Adrenal gland (tissue), 12 donors: ENCODE results near the gene RXFP4. TPM values are rescaled to one million over a fixed set of nuclear protein-coding genes. Genes with fewer than 3 reads are reported as not detected.

Source experiments
- DNase-seq, 7 donors: peaks; one replicate each; pipeline ENCODE4 v3.0.0-alpha.2; 2019 to 2020
- H3K27ac ChIP-seq, 5 donors: fragments of 200-600 bp; sonication (generic) in 4 of 5; 1 replicate in 3 of 5; 2 replicates in 2 of 5; pipeline versions ENCODE4 v1.5.1 to v1.8.0; 2016 to 2020; ENCODE audit warnings: mild to moderate bottlenecking in 1 of 5
- H3K27me3 ChIP-seq: fragments of 200-600 bp; 2 replicates; pipeline ENCODE4 v1.8.0; 2021
- H3K36me3 ChIP-seq, 2 donors: fragments of 200-600 bp; replicated peaks in 1 of 2; 1 replicate in 1 of 2; 2 replicates in 1 of 2; pipeline versions ENCODE4 v1.5.1 to v1.8.0; 2018 to 2022
- H3K4me1 ChIP-seq, 2 donors: fragments of 200-600 bp; replicated peaks in 1 of 2; 1 replicate in 1 of 2; 2 replicates in 1 of 2; pipeline versions ENCODE4 v1.5.1 to v1.8.0; 2018 to 2021
- H3K4me3 ChIP-seq, 4 donors: fragments of 200-600 bp; sonication (generic) in 3 of 4; one replicate each; pipeline ENCODE4 v1.5.1; 2016 to 2018
- H3K9me3 ChIP-seq, 3 donors: fragments of 200-600 bp; sonication (generic) in 1 of 3; replicated peaks in 1 of 3; 1 replicate in 2 of 3; 2 replicates in 1 of 3; pipeline versions ENCODE4 v1.5.1 to v1.8.0; 2016 to 2021
- POLR2A ChIP-seq, 2 donors: fragments of 450-650 bp; IDR thresholded peaks; one replicate each; pipeline ENCODE4 v1.6.1; 2017; ENCODE audit warnings: antibody characterized with exemption in 2 of 2, mild to moderate bottlenecking in 2 of 2, moderate library complexity in 1 of 2
- WGBS, 4 donors: extraction: QIAGEN DNeasy Blood & Tissue Kit in 2 of 4; methylation state at CpG; one replicate each; pipeline versions ENCODE4 v1.1.5 to v1.1.7; 2013 to 2017; 5-methylcytosine and 5-hydroxymethylcytosine counted together
- intact Hi-C, 2 donors: fragments of 100-400 bp; cut with DNase I; formaldehyde crosslinking; loops; one replicate each; pipeline versions ENCODE4 v1.14.1 to v1.15.0; 2022 to 2023
- polyA plus RNA-seq, 3 donors: library from polyadenylated mRNA; stranded (reverse); fragments of 200-250 nt in 2 of 3; fragments of 350-450 nt in 1 of 3; fragmentation: Illumina TruSeq in 1 of 3; extraction: RNeasy Lipid Tissue Mini Kit (QIAGEN cat#74804) in 1 of 3; gene quantifications; one replicate each; pipeline ENCODE4 v1.2.3, GENCODE V29; 2013 to 2014
- total RNA-seq, 9 donors: library from RNA; depleted of rRNA in 4 of 9; stranded (reverse); fragments of >200 nt in 4 of 9; fragments of 120-200 nt in 1 of 9; fragmentation: NEBNext Ultra II Directional in 1 of 9; extraction: Animal tissue kit (Norgen Biotek cat#: 25700) in 1 of 9; gene quantifications; one replicate each; pipeline versions ENCODE4 v1.1.0 to v1.2.4, GENCODE V29; 2013 to 2023
- TF ChIP-seq, protein P1 (sequence below), 6 experiments: fragments of 450-650 bp in 4 of 6; fragments of 200-600 bp in 2 of 6; sonication (generic) in 1 of 6; IDR thresholded peaks; 1 replicate in 5 of 6; 2 replicates in 1 of 6; pipeline versions ENCODE4 v1.5.1 to v1.8.0; 2016 to 2021; ENCODE audit warnings: antibody characterized with exemption in 6 of 6, mild to moderate bottlenecking in 2 of 6, moderate library complexity in 1 of 6
- donor health status: healthy with polysubstance abuse.
- donor health status: Bipolar disorder and iron deficiency.
- donor health status: DM: yes; HTN: yes; CAD: no.
- donor health status: DM: no; HTN: no; CAD: no.
- donor health status: DM: no; HTN: no; CAD: no.
- donor health status: DM: yes; HTN: yes; CAD: no.

RXFP4 gene
- total and polyA plus RNA-seq, 12 donors: not detected

DNA sequence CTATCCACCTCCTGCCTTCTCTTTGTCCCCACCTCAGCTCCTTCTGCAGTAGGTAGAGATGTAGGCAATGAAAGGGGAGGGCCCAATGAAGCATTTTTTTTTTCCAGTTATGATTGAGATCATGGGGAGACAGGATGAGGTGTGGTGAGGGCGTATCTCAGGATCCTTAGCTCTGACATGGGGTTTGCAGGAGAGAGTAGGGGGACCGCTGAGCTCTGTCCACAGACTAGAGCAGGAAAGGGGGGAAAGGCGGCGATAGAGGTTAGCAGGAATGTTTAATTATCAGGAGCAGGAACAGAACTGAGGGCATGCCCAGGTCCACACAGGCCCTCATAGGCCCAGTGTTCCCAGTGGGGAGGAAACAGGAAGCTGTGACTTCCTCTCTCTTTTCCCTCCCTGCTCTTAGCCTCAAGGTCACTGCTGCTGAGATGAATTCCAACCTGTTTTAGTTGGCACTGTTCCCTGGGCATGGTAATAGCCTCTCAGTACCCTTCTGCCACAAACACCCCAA, 901 bp upstream of the RXFP4 start:
- intact Hi-C loops: loop anchor here (2.0 to 10.0 kb wide), 3 partner anchors 48 to 127 kb away; partner anchors contain the start of gene RAB25 (in 1 of the 2)
- Histone ChIP-seq H3K36me3 (no peaks in the 10 kb centered on the region), H3K4me1 (peaks cover 19 to 35% of the 10 kb centered on the region in 2 donors), H3K9me3 (no peaks in the 10 kb centered on the region), H3K27ac (peak overlapping the region in 4 of 5 donors; percentile 29 to 86 (median 55)), H3K27me3 (no peaks in the 10 kb centered on the region), H3K4me3 (no peak overlapping the region)
- 42 to 64% (median 48%) methylated on average over 4 of the region's 4 CpGs for WGBS, 4 donors
- no peak for TF ChIP-seq POLR2A (IDR thresholded peaks at IDR 0.05)
- TF ChIP-seq, protein P1, sequence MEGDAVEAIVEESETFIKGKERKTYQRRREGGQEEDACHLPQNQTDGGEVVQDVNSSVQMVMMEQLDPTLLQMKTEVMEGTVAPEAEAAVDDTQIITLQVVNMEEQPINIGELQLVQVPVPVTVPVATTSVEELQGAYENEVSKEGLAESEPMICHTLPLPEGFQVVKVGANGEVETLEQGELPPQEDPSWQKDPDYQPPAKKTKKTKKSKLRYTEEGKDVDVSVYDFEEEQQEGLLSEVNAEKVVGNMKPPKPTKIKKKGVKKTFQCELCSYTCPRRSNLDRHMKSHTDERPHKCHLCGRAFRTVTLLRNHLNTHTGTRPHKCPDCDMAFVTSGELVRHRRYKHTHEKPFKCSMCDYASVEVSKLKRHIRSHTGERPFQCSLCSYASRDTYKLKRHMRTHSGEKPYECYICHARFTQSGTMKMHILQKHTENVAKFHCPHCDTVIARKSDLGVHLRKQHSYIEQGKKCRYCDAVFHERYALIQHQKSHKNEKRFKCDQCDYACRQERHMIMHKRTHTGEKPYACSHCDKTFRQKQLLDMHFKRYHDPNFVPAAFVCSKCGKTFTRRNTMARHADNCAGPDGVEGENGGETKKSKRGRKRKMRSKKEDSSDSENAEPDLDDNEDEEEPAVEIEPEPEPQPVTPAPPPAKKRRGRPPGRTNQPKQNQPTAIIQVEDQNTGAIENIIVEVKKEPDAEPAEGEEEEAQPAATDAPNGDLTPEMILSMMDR (IDR thresholded peaks at IDR 0.05): no peak
- DNase-seq: peak; percentile 61 to 80 (median 71)

DNA sequence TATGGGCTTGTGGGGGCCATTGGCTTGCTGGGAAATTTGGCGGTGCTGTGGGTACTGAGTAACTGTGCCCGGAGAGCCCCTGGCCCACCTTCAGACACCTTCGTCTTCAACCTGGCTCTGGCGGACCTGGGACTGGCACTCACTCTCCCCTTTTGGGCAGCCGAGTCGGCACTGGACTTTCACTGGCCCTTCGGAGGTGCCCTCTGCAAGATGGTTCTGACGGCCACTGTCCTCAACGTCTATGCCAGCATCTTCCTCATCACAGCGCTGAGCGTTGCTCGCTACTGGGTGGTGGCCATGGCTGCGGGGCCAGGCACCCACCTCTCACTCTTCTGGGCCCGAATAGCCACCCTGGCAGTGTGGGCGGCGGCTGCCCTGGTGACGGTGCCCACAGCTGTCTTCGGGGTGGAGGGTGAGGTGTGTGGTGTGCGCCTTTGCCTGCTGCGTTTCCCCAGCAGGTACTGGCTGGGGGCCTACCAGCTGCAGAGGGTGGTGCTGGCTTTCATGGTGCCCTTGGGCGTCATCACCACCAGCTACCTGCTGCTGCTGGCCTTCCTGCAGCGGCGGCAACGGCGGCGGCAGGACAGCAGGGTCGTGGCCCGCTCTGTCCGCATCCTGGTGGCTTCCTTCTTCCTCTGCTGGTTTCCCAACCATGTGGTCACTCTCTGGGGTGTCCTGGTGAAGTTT, 550 bp downstream of the RXFP4 start:
- H3K4me1 ChIP-seq: peaks cover 19 to 35% of the 10 kb centered on the region in 2 donors
- no peak overlapping the region for H3K4me3 ChIP-seq
- WGBS, 4 donors: 82 to 90% (median 85%) methylated on average over 14 to 29 of the region's 29 CpGs
- intact Hi-C loops: loop anchor here (2.0 to 10.0 kb wide), 3 partner anchors 47 to 125 kb away; partner anchors contain the start of gene RAB25 (in 1 of the 2)
- peak overlapping the region in 1 of 5 donors; percentile 86 for H3K27ac ChIP-seq
- no peak for TF ChIP-seq POLR2A (IDR thresholded peaks at IDR 0.05)
- no peaks in the 10 kb centered on the region for H3K9me3 ChIP-seq
- no peak for DNase-seq
- no peaks in the 10 kb centered on the region for H3K36me3 ChIP-seq
- no peaks in the 10 kb centered on the region for H3K27me3 ChIP-seq

DNA sequence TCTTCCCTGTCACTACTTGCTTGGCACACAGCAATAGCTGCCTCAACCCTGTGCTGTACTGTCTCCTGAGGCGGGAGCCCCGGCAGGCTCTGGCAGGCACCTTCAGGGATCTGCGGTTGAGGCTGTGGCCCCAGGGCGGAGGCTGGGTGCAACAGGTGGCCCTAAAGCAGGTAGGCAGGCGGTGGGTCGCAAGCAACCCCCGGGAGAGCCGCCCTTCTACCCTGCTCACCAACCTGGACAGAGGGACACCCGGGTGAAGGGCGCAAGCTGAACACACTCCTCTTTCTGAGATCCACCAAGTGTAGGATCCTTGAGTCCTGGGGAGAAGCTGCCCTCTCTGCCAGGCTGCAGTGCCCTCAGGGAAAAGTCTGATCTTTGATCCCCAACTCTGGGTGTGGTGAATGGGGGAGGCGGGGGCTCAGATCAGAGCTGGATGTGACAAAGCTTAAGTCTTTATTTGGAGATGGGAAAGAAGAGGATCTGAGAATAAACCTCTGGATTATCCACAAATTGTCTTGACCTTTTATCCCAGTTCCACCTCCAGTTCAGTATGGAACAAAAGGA, 1.2 kb downstream of the RXFP4 start:
- 85 to 96% (median 92%) methylated on average over 9 to 11 of the region's 11 CpGs for WGBS, 4 donors
- intact Hi-C loops: loop anchor here (5.0 to 10.0 kb wide), 2 partner anchors 122 to 125 kb away; partner anchors contain the start of gene RAB25 (in 1 of the 2)
- peaks cover 19 to 35% of the 10 kb centered on the region in 2 donors for H3K4me1 ChIP-seq
- DNase-seq: no peak
- no peaks in the 10 kb centered on the region for H3K27me3 ChIP-seq
- TF ChIP-seq, protein P1 (IDR thresholded peaks at IDR 0.05): no peak
- no peak for TF ChIP-seq POLR2A (IDR thresholded peaks at IDR 0.05)
- no peaks in the 10 kb centered on the region for H3K9me3 ChIP-seq
- no peak overlapping the region for H3K27ac ChIP-seq
- H3K36me3 ChIP-seq: peaks cover 0 to 4% of the 10 kb centered on the region in 2 donors
- H3K4me3 ChIP-seq: no peak overlapping the region

DNA sequence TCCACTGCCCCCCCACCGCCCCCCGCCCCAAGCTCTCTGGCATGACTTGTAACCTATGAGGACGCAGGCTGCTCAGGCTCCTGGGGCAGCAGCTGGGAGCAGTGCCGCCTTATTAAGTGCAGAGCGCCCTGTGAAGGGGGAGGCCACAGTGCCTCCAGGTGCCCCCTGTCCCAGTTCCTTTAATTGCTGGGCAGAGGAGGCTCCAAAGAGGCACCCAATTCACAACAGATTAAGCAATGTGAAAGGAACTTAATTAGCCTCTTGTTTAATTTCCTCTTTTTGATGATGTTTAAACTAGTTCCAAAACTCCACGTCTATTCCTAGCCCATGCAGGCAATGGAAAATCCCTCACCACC, 3.0 kb downstream of the RXFP4 start:
- H3K27me3 ChIP-seq: no peaks in the 10 kb centered on the region
- WGBS, 4 donors: 60 to 66% (median 63%) methylated on average over 4 to 6 of the region's 6 CpGs
- H3K9me3 ChIP-seq: no peaks in the 10 kb centered on the region
- no peak overlapping the region for H3K27ac ChIP-seq
- no peak overlapping the region for H3K4me3 ChIP-seq
- DNase-seq: no peak
- TF ChIP-seq, protein P1 (IDR thresholded peaks at IDR 0.05): no peak
- TF ChIP-seq POLR2A (IDR thresholded peaks at IDR 0.05): no peak
- H3K4me1 ChIP-seq: peaks cover 15 to 28% of the 10 kb centered on the region in 2 donors
- intact Hi-C loops: loop anchor here (5.0 to 10.0 kb wide), 2 partner anchors 120 to 123 kb away; partner anchors contain the start of gene RAB25 (in 1 of the 2)
- peaks cover 0 to 22% of the 10 kb centered on the region in 2 donors for H3K36me3 ChIP-seq
